Activated CD4-positive, alpha-beta T cell treated with anti-CD3 and anti-CD28 coated beads, Interleukin-2, amount 50 U/mL, for 16 hours (primary cell): Measurements from ENCODE around the gene SLC25A12.
"Not testable (repeated sequence)": the region's sequence is repeated elsewhere in the genome, so short reads cannot be mapped to it uniquely, and the experiment has no call there.

Experiments
- DNase-seq: peaks from one replicate; pipeline ENCODE4 v3.0.0-alpha.2; 2020

The SLC25A12 gene

DNA sequence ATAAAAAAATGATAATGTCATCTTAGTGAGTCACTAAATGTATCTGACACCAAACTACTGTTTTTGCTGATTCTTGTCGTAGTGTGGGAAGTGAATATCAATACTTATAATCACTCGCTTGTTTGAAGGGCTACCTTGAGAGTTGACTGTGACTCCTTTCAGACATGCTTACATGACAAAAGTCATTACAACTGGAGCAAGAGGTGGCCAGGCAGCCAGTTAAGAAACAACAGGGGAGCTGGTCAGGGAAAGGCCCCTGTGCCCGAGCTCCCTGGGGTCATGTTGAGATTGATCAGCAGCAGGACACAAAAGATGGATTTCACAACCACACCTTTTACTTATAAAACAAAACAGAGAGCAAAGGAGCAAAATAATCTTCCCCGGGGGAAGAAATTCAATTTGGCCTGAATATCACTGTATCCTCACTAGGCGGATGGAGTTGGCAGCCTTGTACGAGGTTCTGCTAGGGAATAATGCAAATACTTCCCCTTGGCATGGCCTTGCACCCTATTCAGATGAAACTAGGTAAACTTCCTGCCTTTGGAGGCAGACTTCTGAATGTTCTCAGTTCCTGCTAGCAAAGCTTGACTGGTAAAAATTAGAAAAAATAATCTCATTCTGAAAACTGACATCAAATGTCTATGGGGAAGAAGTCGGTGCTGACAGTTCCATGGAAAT lies 105.6 kb downstream of the SLC25A12 start:
- no peak for DNase-seq

GRCh38 chr2:171787333-171788072 lies 106.5 kb downstream of the SLC25A12 start:
- DNase-seq, result no peak

- no peak for DNase-seq
Observed at GRCh38 chr2:171785450-171785849, 108.6 kb downstream of the SLC25A12 start.

- DNase-seq, result no peak
Observed at GRCh38 chr2:171778515-171778914, 115.5 kb downstream of the SLC25A12 start.

DNA sequence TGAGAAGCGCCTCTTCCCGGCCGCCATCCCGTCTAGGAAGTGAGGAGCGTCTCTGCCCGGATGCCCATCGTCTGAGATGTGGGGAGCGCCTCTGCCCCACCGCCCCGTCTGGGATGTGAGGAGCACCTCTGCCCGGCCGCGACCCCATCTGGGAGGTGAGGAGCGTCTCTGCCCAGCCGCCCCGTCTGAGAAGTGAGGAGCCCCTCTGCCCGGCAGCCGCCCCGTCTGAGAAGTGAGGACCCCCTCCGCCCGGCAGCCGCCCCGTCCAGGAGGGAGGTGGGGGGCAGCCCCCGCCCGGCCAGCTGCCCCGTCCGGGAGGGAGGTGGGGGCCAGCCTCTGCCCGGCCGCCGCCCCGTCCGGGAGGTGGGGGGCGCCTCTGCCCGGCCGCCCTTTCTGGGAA lies 119.5 kb downstream of the SLC25A12 start:
- not testable (repeated sequence) for DNase-seq

DNA sequence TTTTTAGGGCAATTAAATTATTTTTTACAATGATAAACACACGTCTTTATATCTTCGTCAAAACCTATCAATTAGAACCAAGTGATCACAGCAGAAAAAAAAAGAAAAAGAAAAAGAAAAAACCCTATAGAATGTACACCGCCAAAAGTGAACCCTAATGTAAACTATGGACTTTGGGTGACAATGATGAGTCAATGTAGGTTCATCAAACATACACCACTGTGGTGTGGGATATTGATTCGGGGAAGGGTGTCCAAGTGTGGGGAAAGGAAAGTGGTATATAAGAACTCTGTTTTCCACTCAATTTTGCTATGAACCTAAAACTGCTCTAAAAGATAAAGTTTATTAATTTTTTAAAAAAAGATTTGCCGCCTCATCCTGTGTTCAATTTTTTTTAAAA lies 121.7 kb downstream of the SLC25A12 start:
- no peak for DNase-seq

GRCh38 chr2:171771463-171771862 lies 122.6 kb downstream of the SLC25A12 start:
- DNase-seq, result no peak

GRCh38 chr2:171763602-171764001 lies 130.4 kb downstream of the SLC25A12 start:
- DNase-seq, result no peak

DNA sequence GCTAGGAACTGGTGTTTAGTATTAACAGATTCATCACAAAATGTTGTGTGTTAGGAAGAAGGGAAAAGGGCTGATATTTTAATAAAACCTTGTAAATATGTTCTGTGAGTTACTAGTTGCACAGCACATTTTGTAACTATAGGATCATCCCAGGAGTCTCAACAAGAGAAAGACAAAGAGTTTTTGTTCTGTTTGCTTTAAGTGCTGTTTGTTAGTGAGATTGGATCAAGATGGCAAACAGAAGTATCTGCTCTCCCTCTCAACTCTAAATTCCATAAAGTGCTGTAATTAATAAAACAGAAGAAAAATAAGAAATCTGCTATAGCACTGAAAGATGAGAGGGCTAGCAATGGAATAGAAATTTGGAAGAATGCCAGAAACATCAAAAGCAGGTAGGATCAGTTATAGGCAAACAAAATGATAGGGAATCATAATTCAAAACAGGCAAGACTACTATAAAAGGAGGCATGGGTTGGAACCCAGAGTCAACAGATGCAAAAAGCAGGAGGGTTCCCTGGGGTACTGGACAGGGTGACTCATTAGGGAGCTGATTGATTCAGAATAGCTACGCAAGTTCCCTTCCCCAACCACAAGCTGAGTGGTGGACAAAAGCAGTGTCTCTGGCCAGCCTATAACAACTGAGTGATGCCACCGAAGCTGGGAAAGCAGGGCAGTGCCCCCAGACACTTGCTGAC lies 131.0 kb downstream of the SLC25A12 start:
- no peak for DNase-seq

GRCh38 chr2:171761176-171761575 lies 132.9 kb downstream of the SLC25A12 start:
- not testable (repeated sequence) for DNase-seq

DNA sequence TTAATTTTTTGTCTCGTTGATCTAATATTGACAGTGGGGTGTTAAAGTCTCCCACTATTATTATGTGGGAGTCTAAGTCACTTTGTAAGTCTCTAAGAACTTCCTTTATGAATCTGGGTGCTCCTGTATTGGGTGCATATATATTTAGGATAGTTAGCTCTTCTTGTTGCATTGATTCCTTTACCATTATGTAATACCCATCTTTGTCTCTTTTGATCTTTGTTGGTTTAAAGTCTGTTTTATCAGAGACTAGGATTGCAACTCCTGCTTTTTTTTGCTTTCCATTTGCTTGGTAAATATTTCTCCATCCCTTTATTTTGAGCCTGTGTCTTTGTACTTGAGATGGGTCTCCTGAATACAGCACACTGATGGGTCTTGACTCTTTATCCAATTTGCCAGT lies 135.3 kb downstream of the SLC25A12 start:
- DNase-seq, result not testable (repeated sequence)

GRCh38 chr2:171754254-171754939 lies 139.6 kb downstream of the SLC25A12 start:
- DNase-seq, result no peak

- DNase-seq, result no peak
Observed at GRCh38 chr2:171747371-171747770, 146.7 kb downstream of the SLC25A12 start.

GRCh38 chr2:171745806-171746205 lies 148.2 kb downstream of the SLC25A12 start:
- DNase-seq, result no peak

DNA sequence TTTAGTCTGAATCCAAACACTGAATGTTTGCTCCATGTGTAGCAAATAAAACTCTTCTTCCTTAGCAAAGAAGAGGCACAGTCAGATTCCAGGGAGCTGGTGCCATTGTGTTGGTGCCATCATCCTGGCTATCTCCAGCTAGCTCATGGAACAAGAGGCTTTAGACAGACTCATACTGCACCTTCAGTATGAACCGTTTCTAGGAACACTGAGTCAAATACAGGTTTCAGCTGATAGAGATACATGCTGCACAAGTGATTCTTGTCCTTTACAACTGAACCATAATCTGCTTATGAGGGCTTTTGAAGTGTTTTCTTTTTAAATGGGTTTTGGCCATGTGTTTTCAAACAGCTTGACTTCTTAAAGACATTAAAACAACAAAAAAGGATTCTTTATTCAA lies 148.9 kb downstream of the SLC25A12 start:
- DNase-seq, result peak; percentile 44

- DNase-seq, result no peak
Observed at GRCh38 chr2:171742760-171743159, 151.3 kb downstream of the SLC25A12 start.

- DNase-seq, result no peak
Observed at GRCh38 chr2:171741189-171741588, 152.9 kb downstream of the SLC25A12 start.

DNA sequence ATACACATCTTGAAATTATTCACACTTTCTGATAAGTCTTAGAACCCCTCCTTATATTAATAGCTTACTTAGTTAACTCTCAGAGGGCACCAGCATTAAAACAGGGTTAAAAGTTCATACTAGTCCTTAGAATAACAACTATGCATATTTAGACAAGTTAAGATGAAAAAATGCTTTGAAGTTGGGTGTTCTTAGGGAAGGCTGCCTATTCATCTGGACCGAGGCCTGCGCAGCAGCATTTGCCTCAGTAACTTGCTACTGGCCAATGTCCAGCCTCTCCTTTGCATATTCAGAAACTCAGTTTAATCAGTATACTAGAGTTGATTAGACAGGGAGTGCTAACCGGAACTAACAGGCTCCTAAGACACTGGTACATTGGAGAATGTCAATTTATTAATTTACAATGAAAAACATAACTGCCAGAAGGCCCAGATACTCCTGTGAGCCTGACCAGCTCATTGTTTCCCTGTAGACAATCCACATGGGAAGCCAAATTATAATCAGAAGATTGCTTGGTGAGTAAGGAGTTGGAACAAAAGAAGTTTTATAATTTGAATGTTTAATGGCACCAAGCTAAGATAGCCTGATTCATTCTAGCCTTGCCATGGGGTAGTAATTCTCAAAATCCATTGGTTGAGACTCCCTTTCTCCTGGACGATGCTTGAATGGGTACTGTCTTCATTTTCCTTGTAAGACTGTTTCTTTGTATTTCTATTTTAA lies 157.9 kb downstream of the SLC25A12 start:
- no peak for DNase-seq
